T-helper 2 cell treated with Interferon-gamma antibody and Interleukin-4, amounts not matched to agents 5 μg/mL and 100 μg/mL, for 36 hours (primary cell): Measurements from ENCODE around the gene TEKT5.
"Not testable (repeated sequence)": the region's sequence is repeated elsewhere in the genome, so short reads cannot be mapped to it uniquely, and the experiment has no call there.

Experiments used
- DNase-seq: peaks from one replicate; pipeline ENCODE4 v3.0.0; 2021; ENCODE audit warnings: low spot score
- H3K27ac Mint-ChIP-seq: one replicate; pipeline ENCODE4 v1.8.0; 2021; ENCODE audit warnings: mild to moderate bottlenecking, mixed read lengths
- H3K27me3 Mint-ChIP-seq: one replicate; pipeline ENCODE4 v1.8.0; 2021; ENCODE audit warnings: low read depth, mixed read lengths
- H3K36me3 Mint-ChIP-seq: one replicate; pipeline ENCODE4 v1.8.0; 2021; ENCODE audit warnings: low read depth, mixed read lengths
- H3K4me1 Mint-ChIP-seq: one replicate; pipeline ENCODE4 v1.8.0; 2021; ENCODE audit warnings: low read depth, mixed read lengths
- H3K4me3 Mint-ChIP-seq: one replicate; pipeline ENCODE4 v1.8.0; 2022; ENCODE audit warnings: mild to moderate bottlenecking, moderate library complexity, mixed read lengths
- H3K9me3 Mint-ChIP-seq: one replicate; pipeline ENCODE4 v1.8.0; 2021; ENCODE audit warnings: mixed read lengths

The TEKT5 gene

DNA sequence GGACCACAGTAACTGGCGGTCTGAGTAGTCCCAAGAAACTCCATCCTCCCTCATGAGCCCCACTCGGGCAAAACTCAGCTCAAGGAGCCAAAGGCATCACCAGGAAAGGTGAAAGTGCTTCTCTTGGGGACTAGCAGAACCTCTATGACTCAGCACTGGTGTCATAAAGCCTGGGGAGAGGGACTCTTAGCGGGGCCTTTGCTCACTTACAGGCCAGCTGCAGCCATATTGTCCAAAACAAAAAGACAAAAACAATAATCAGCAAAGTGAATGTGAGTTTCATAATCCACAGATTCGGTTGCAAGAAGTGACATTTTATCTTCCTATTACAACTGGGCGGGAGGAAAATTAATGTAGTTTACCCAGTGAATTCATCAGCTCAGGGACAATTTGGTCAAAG lies at the start of gene TEKT5:
TSS of gene TEKT5 (minus strand) at position 101 of the 400 bp plus-strand sequence. CDS start at position 44, 57 bp downstream.
- Mint-ChIP-seq H3K27ac (no peak within 1 kb of the TSS), H3K36me3 (no peaks in the 10 kb centered on the region), H3K4me3 (no peak within 1 kb of the TSS), H3K27me3 (no peaks in the 10 kb centered on the region), H3K4me1 (no peaks in the 10 kb centered on the region), H3K9me3 (no peaks in the 10 kb centered on the region)
- DNase-seq, result no peak

DNA sequence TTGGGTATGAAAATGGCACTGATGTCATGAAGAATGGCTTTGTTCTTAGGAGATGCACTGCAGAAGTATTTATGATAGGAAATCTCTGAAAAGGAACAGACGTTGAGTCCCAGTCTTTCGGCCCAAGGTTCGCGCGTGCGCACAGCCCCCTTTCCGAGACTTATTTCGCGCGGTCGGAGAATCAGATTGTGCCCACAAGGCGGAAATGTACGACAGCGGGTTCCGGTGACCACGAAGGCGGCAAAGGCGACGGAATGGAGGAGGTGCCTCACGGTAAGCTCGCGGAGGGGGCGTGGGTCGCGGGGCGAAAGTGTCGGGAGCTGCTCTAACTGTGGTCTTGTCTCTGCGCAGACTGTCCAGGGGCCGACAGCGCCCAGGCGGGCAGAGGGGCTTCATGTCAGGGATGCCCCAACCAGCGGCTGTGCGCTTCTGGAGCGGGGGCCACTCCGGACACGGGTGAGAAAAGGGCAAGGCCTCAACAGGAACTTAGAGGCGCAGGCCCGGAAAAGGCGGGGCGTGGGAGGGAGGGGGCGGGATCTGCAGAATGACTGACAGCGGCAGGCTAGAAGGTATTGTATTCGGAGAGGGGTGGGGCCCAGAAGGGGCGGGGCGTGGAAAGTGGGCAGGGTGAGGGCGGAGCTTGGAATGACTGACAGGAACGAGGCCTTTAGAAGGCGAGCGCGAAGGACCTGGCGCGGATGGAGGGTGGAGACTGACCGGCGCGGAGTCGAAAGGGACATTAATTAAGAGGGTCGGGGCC lies 49.1 kb upstream of the TEKT5 start, which contains the start of gene NUBP1:
TSS of gene NUBP1 (plus strand) at position 233 of the 760 bp plus-strand sequence. CDS start at position 255, 22 bp downstream.
- Mint-ChIP-seq H3K27me3 (peaks cover 2% of the 10 kb centered on the region), H3K9me3 (no peaks in the 10 kb centered on the region), H3K4me3 (peak within 1 kb of the TSS; percentile 90), H3K36me3 (peaks cover 23% of the 10 kb centered on the region), H3K4me1 (peaks cover 45% of the 10 kb centered on the region), H3K27ac (peak within 1 kb of the TSS; percentile 97)
- peak; percentile 95 for DNase-seq

DNA sequence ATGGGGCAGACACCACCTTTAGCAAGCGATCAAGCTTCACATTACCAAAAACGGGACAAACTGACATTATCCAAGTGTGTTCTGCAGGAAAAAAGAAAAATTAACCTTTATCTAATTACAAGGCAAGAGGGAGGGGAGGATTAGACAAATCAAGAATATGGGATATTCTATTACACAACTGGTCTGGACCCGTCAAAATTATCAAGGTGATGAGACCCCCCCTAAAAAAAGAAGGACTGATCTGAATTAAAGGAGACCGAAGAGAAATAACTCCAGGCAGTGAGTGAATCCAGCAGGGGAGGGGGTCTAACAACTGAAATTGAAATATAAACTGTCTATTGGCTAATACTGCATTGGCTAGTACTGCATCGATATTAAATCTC lies 48.5 kb upstream of the TEKT5 start:
- peaks cover 50% of the 10 kb centered on the region for H3K4me1 Mint-ChIP-seq
- peaks cover 2% of the 10 kb centered on the region for H3K27me3 Mint-ChIP-seq
- DNase-seq, result no peak
- peak overlapping the region; percentile 97 for H3K27ac Mint-ChIP-seq
- H3K9me3 Mint-ChIP-seq, result no peaks in the 10 kb centered on the region
- H3K36me3 Mint-ChIP-seq, result peaks cover 19% of the 10 kb centered on the region
- H3K4me3 Mint-ChIP-seq, result peak overlapping the region; percentile 90

DNA sequence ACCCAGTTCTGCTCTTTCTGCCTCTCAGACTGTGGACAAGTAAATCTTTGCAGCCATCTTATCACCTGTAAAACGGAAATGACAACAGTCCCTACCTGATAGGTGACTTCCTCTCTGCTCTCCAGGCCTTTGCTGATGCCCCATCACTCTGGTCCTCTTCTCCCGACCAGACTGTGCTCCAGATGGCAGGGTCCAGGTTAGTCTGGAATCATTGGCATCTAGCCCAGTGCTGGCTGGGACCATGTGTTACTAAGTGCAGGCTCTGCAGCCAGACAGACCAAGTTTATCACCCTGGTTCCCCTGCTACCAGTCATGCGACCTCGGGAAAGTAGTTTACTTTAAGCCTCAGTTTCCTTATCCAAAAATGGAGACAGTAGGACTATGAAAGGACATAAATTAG lies 47.1 kb upstream of the TEKT5 start:
- no peak overlapping the region for H3K27ac Mint-ChIP-seq
- no peak overlapping the region for H3K4me3 Mint-ChIP-seq
- DNase-seq, result no peak
- H3K9me3 Mint-ChIP-seq, result no peaks in the 10 kb centered on the region
- H3K4me1 Mint-ChIP-seq, result peaks cover 59% of the 10 kb centered on the region
- peaks cover 12% of the 10 kb centered on the region for H3K36me3 Mint-ChIP-seq
- peaks cover 2% of the 10 kb centered on the region for H3K27me3 Mint-ChIP-seq

DNA sequence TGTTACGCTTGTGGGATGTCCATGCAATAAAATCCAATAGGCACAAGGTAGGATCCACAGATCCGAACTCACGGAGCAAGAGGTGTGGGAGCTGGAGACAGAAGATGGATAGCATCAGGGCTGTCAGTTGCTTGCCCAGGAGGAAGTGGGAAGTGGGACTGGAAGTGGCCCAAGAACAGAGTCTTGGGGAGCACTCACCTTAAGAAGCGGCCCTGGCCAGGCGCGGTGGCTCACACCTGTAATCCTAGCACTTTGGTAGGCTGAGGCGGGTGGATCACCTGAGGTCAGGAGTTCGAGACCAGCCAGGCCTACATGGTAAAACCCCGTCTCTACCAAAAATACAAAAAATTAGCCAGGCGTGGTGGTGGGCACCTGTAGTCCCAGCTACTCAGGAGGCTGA lies 46.5 kb upstream of the TEKT5 start:
- not testable (repeated sequence) for H3K27ac Mint-ChIP-seq, DNase-seq, H3K4me3 Mint-ChIP-seq, H3K27me3 Mint-ChIP-seq, H3K9me3 Mint-ChIP-seq
- H3K4me1 Mint-ChIP-seq, result peaks cover 57% of the 10 kb centered on the region
- peaks cover 12% of the 10 kb centered on the region for H3K36me3 Mint-ChIP-seq

DNA sequence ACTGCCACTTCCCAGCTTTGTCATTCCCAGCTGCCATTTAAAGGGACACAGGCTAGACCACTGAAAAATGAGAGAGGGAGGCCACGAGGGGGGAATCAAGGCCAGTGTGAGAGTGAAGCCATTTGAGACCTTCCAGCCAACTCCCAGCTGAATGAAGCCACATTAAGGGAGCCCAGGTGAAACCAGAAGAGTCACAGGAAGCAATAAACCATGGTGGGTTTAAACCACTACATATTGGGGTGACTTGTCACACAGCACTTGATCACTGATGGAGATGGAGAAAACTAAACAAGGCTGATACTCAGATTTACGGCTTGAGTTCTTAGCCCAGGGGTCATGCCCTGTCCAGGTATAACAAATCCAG lies 46.1 kb upstream of the TEKT5 start:
- DNase-seq, result no peak
- Mint-ChIP-seq H3K27me3 (peaks cover 2% of the 10 kb centered on the region), H3K9me3 (no peaks in the 10 kb centered on the region), H3K27ac (no peak overlapping the region), H3K4me1 (peaks cover 57% of the 10 kb centered on the region), H3K4me3 (no peak overlapping the region), H3K36me3 (peaks cover 11% of the 10 kb centered on the region)

DNA sequence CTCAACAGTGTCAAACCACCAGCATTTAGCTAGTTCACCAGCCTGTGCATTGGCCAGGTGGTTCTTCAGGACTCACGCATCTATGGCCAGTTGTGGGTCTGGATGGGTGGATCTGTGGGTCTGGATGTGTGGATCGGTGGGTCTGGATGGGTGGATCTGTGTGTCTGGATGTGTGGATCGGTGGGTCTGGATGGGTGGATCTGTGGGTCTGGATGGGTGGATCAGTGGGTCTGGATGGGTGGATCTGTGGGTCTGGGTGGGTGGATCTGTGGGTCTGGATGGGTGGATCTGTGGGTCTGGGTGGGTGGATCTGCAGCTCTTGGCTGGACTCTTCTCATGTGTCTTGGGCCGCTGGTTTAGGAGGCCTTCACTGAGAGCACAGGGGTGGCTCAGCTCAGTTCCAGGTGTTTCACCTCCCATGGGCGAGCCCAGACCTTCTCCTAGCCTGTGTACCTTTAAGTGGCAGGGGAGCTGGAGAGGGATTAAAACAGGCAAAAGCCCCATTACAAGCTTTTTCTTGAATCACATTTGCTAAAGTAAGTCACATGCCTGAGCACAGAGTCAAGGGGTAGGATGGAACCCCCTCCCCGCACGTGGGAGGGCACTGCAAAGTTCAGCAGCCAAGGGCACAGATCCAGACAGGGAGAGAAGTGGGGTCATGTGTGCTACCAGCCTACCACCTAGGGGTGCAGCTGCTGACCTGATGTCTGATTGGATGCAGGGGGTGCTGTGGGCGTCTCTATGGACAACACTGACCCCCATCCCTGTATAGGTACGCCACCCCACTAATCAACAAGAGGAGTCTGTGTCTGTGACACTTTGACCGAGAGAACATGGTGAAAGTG lies 45.5 kb upstream of the TEKT5 start:
- Mint-ChIP-seq H3K27ac (peak overlapping the region; percentile 6), H3K4me1 (peaks cover 53% of the 10 kb centered on the region), H3K36me3 (peaks cover 5% of the 10 kb centered on the region), H3K27me3 (peaks cover 2% of the 10 kb centered on the region), H3K9me3 (no peaks in the 10 kb centered on the region), H3K4me3 (no peak overlapping the region)
- DNase-seq, result no peak

DNA sequence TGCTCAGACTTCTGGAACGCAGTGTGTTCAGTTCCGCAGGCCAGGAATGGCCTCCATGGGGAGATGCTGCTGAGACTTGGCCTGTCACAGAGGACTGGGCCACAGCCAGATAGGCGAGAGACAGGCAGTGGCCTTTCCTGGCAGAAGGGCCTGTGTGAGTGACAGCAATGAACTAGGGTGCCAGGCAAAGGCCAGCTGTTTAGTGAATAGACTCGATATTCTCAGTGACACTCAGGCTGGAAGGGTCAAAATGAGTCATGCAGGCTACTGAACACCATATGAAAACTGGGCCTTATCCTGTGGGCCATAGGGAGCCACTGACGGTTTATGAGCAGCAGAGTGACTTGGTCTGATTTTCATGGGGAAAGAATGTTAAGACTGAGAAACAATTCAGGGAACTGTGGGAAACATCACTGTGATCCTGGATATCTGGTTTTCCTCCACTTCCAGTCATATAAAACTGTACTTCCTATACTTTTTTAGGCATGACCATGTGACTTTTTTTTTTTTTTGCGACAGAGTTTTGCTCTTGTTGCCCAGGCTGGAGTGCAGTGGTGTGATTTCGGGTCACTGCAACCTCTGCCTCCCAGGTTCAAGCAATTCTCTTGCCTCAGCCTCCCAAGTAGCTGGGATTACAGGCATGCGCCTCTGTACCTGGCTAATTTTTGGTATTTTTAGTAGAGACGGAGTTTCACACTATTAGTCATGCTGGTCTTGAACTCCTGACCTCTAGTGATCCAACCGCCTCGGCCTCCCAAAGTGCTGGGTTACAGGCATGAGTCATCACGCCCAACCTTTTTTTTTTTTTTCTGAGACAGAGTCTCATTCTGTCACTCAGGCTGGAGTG lies 43.7 kb upstream of the TEKT5 start:
- H3K36me3 Mint-ChIP-seq, result no peaks in the 10 kb centered on the region
- peaks cover 45% of the 10 kb centered on the region for H3K4me1 Mint-ChIP-seq
- H3K9me3 Mint-ChIP-seq, result no peaks in the 10 kb centered on the region
- peak; percentile 70 for DNase-seq
- no peak overlapping the region for H3K4me3 Mint-ChIP-seq
- peak overlapping the region; percentile 63 for H3K27ac Mint-ChIP-seq
- H3K27me3 Mint-ChIP-seq, result no peaks in the 10 kb centered on the region

DNA sequence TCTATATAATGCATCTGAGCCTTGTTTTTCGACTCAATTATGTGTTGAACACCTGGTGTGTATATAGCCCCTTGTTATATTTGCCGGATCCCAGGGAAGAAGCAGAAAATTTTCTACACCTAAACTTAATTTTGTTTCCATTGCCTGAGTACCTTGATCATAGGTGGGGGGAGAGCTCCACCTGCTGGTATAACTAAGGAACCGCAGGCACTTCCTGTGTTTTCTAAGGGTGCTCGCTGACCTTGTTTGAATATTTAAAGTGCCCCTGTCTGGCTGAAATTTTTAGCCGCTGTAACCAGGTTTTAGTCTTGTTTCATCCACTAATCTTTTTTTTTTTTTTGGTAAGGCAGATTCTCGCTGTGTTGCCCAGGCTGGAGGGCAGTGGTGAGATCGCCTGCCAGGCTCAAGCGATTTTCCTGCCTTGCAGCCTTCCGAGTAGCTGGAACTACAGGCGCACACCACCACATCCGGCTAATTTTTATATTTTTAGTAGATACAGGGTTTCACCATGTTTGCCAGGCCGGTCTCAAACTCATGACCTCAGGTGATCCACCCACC lies 42.4 kb upstream of the TEKT5 start:
- no peaks in the 10 kb centered on the region for H3K27me3 Mint-ChIP-seq
- peak; percentile 52 for DNase-seq
- no peaks in the 10 kb centered on the region for H3K36me3 Mint-ChIP-seq
- H3K4me3 Mint-ChIP-seq, result peak overlapping the region; percentile 51
- peaks cover 41% of the 10 kb centered on the region for H3K4me1 Mint-ChIP-seq
- no peaks in the 10 kb centered on the region for H3K9me3 Mint-ChIP-seq
- peak overlapping the region; percentile 70 for H3K27ac Mint-ChIP-seq

DNA sequence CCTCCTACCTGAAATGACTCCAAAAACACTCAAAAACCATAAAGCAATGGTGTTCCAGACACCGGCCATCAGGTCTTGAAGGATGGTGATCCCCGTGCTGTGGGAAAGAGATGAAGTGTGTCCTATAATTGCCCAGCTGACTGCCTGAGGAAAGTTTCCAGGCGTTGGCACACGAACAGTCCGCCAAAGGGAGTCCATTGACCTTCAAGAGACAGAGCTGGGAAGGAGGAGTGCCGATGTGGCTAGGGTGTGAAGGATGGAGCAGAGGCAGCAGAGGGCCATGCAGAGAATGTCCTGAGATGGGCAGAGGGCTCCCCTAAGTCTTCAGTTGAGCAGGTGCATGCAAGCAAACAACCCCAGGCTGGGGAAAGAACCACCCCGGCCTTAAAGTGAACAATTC lies 37.1 kb upstream of the TEKT5 start:
- no peak overlapping the region for H3K27ac Mint-ChIP-seq
- no peak overlapping the region for H3K4me3 Mint-ChIP-seq
- DNase-seq, result no peak
- peaks cover 2% of the 10 kb centered on the region for H3K27me3 Mint-ChIP-seq
- no peaks in the 10 kb centered on the region for H3K36me3 Mint-ChIP-seq
- no peaks in the 10 kb centered on the region for H3K4me1 Mint-ChIP-seq
- H3K9me3 Mint-ChIP-seq, result no peaks in the 10 kb centered on the region

DNA sequence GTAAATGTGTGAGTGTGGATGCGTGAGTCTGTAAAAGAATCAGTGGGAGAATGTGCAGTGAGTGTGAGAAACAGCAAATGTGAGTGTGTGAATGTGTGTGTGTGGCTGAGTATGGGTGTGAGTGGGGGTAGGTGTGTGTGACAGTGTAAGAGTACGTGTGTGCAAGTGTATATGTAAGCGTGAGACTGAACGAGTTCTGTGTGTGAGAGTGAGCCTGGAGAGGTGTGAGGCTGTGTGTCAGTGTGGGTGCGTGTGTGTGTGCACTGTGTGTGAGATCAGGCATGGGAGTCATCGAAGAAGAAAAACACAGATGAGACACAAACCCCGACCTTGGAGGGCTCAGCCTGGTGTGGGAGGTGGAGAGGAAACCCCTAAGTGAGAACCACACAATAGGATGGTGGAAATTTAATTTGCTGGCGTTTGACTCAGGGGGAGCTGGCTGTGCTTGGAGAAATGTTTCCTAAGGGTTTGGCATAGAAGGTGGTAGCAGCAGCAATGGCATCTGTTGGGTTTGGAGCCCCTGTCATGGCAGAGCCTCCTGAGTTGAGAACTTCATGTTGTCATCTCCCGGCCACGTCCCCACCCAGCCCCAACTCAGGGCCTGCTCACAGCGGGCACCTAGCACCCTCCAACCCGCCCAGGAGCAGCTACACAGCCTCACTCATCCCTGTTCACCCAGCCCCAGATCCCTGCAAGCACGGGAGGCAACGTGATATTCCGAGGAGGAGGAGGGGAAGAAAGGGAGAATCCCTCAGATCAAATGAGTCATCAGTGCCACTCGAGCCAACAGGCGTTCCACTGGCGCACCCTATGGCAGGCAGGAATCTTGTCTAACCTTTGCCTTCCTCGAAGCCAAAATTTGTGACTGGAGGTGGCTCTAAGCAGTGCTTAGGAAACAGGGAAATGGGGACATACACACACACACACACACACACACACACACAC lies 34.6 kb upstream of the TEKT5 start:
- H3K36me3 Mint-ChIP-seq, result no peaks in the 10 kb centered on the region
- DNase-seq, result no peak
- no peaks in the 10 kb centered on the region for H3K9me3 Mint-ChIP-seq
- H3K27ac Mint-ChIP-seq, result no peak overlapping the region
- H3K4me3 Mint-ChIP-seq, result no peak overlapping the region
- H3K27me3 Mint-ChIP-seq, result peaks cover 2% of the 10 kb centered on the region
- no peaks in the 10 kb centered on the region for H3K4me1 Mint-ChIP-seq

DNA sequence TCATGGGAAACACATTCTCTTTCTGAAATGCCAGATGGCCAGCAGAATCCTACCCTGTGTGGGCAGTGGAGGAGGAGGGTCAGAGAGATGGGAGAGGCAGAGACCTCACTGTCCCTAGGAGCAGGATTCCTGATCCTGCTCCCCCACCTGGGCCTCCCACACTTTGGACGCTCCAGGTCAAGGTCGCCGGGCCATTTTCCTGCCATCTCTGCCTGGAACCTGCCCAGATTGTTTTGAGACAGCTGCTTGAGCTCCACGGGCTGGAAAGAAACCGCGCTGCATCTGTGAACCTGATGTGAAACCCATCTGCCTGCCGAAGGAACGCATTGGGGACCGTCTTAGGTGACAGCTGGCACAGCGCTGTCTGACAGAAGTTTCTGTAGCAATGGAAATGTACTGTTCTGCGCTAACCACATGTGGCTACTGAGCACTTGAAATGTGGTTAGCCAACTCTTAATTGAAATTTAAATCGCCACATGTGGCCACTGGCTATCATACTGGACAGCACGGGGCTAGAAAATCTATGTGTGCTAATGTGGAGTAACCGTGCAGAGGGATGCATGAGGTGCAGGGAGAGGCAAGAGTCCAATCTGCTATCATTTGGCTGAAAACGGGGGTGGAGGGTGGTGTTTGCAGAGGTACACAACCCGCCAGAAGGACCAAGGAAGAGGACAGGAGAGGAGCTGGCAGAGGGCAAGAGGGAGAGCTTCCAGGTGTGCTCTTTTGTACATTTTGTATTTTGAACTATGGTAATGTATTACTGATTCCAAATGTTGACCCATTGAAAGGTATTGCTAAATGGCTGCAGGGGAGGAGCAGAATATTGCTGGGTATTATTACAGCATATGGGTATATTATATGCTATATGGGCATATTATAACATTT lies 33.5 kb upstream of the TEKT5 start:
- no peaks in the 10 kb centered on the region for H3K9me3 Mint-ChIP-seq
- no peak overlapping the region for H3K4me3 Mint-ChIP-seq
- no peaks in the 10 kb centered on the region for H3K36me3 Mint-ChIP-seq
- H3K4me1 Mint-ChIP-seq, result no peaks in the 10 kb centered on the region
- peaks cover 2% of the 10 kb centered on the region for H3K27me3 Mint-ChIP-seq
- H3K27ac Mint-ChIP-seq, result no peak overlapping the region
- DNase-seq, result no peak
